ENCODE measurements around the gene RALGDS.

The RALGDS gene

GRCh38 chr9:133120501-133121197, 391 bp downstream of the RALGDS start:
- TF ChIP-seq CTCF (IDR thresholded peaks at IDR 0.05; ENCODE audit: low read depth, low read length), result no peak
- DNase-seq (ENCODE audit: extremely low read depth, low read depth), result no peak

- no peak for TF ChIP-seq CTCF (IDR thresholded peaks at IDR 0.05; ENCODE audit: low read depth, low read length)
- no peak for DNase-seq (ENCODE audit: extremely low read depth, low read depth)
Observed at GRCh38 chr9:133119846-133120500, 1.1 kb downstream of the RALGDS start.

GRCh38 chr9:133119103-133119845, 1.8 kb downstream of the RALGDS start:
- TF ChIP-seq CTCF (IDR thresholded peaks at IDR 0.05; ENCODE audit: low read depth, low read length), result no peak
- DNase-seq (ENCODE audit: extremely low read depth, low read depth), result no peak

- TF ChIP-seq CTCF (IDR thresholded peaks at IDR 0.05; ENCODE audit: low read depth, low read length), result no peak
Observed at GRCh38 chr9:133118568-133118967, 2.5 kb downstream of the RALGDS start.

GRCh38 chr9:133118179-133118520, 2.9 kb downstream of the RALGDS start:
- no peak for DNase-seq (ENCODE audit: extremely low read depth, low read depth)
- TF ChIP-seq CTCF (IDR thresholded peaks at IDR 0.05; ENCODE audit: low read depth, low read length), result no peak

More at GRCh38 chr9:133118568-133118967, 2.5 kb downstream of the RALGDS start:
- no peak for DNase-seq (ENCODE audit: extremely low read depth, low read depth)

- DNase-seq (ENCODE audit: extremely low read depth, low read depth), result no peak
- TF ChIP-seq CTCF (IDR thresholded peaks at IDR 0.05; ENCODE audit: low read depth, low read length), result no peak
Observed at GRCh38 chr9:133117271-133118178, 3.5 kb downstream of the RALGDS start.
